H9 (cell line): ENCODE measurements around the gene PTPRK. TPM values are rescaled to one million over a fixed set of nuclear protein-coding genes. Genes with fewer than 3 reads are reported as not detected.
A peak's percentile ranks its signal among the peaks of the same experiment; 100 is the strongest.

Experiments
- DNase-seq: peaks from one replicate; pipeline ENCODE4 v3.0.0-alpha.2; 2017
- H2AFZ ChIP-seq: one replicate; pipeline ENCODE4 v1.6.1; 2013; ENCODE audit warnings: mild to moderate bottlenecking, low read length, control low read depth, moderate library complexity
- H2AK5ac ChIP-seq: 2 replicates; pipeline ENCODE4 v1.6.1; 2013; ENCODE audit warnings: low read length, control low read depth, mixed read lengths; ENCODE audit not compliant: insufficient read length
- H2BK120ac ChIP-seq: one replicate; pipeline ENCODE4 v1.6.1; 2013; ENCODE audit warnings: low read depth, mild to moderate bottlenecking, low read length, control low read depth, inconsistent platforms; ENCODE audit not compliant: poor library complexity, severe bottlenecking
- H2BK12ac ChIP-seq: 2 replicates; pipeline ENCODE4 v1.6.1; 2013; ENCODE audit warnings: low read length, control low read depth, mixed read lengths, low read depth; ENCODE audit not compliant: insufficient read length
- H2BK15ac ChIP-seq: 2 replicates; pipeline ENCODE4 v1.6.1; 2013; ENCODE audit warnings: low read depth, low read length, control low read depth
- H2BK20ac ChIP-seq: one replicate; pipeline ENCODE4 v1.6.1; 2013; ENCODE audit warnings: low read depth, mild to moderate bottlenecking, low read length, control low read depth, inconsistent platforms; ENCODE audit not compliant: poor library complexity, severe bottlenecking
- H2BK5ac ChIP-seq: 2 replicates; pipeline ENCODE4 v1.6.1; 2013; ENCODE audit warnings: low read length, control low read depth, mixed read lengths; ENCODE audit not compliant: insufficient read length
- H3K14ac ChIP-seq: 2 replicates; pipeline ENCODE4 v1.6.1; 2013; ENCODE audit warnings: low read length, control low read depth; ENCODE audit not compliant: insufficient read depth
- H3K18ac ChIP-seq: 2 replicates; pipeline ENCODE4 v1.6.1; 2013; ENCODE audit warnings: low read depth, mild to moderate bottlenecking, mixed read lengths, low read length, control low read depth; ENCODE audit not compliant: insufficient read length
- H3K23ac ChIP-seq: 2 replicates; pipeline ENCODE4 v1.6.1; 2013; ENCODE audit warnings: low read length, control low read depth, mixed read lengths, low read depth; ENCODE audit not compliant: insufficient read length
- H3K23me2 ChIP-seq: 2 replicates; pipeline ENCODE4 v1.6.1; 2013; ENCODE audit warnings: low read depth, mild to moderate bottlenecking, mixed read lengths, low read length, control low read depth; ENCODE audit not compliant: insufficient read length, poor library complexity, severe bottlenecking
- H3K27ac ChIP-seq: 2 replicates; pipeline ENCODE4 v1.5.1; 2013; ENCODE audit warnings: low read length, control low read depth, mixed read lengths, low read depth; ENCODE audit not compliant: insufficient read length
- H3K27me3 ChIP-seq: 2 replicates; pipeline ENCODE4 v1.6.1; 2013; ENCODE audit warnings: low read length, control low read depth, inconsistent platforms; ENCODE audit not compliant: insufficient read depth
- H3K4ac ChIP-seq: 2 replicates; pipeline ENCODE4 v1.6.1; 2013; ENCODE audit warnings: low read depth, mild to moderate bottlenecking, control low read depth, inconsistent platforms, low read length, moderate library complexity
- H3K4me1 ChIP-seq: 2 replicates; pipeline ENCODE4 v1.6.1; 2013; ENCODE audit warnings: low read length, control low read depth, inconsistent platforms; ENCODE audit not compliant: insufficient read depth
- H3K4me2 ChIP-seq: 2 replicates; pipeline ENCODE4 v1.6.1; 2013; ENCODE audit warnings: low read length, control low read depth, mixed read lengths; ENCODE audit not compliant: insufficient read length, insufficient read depth
- H3K56ac ChIP-seq: 2 replicates; pipeline ENCODE4 v1.6.1; 2013; ENCODE audit warnings: low read depth, mild to moderate bottlenecking, mixed read lengths, low read length, control low read depth; ENCODE audit not compliant: insufficient read length
- H3K79me1 ChIP-seq: 2 replicates; pipeline ENCODE4 v1.6.1; 2013; ENCODE audit warnings: low read depth, mild to moderate bottlenecking, moderate library complexity, low read length, control low read depth, inconsistent platforms; ENCODE audit not compliant: insufficient read depth, poor library complexity, severe bottlenecking
- H3K79me2 ChIP-seq: 2 replicates; pipeline ENCODE4 v1.6.1; 2013; ENCODE audit warnings: low read length, control low read depth, inconsistent platforms; ENCODE audit not compliant: insufficient read depth
- H3K9ac ChIP-seq: 2 replicates; pipeline ENCODE4 v1.6.1; 2013; ENCODE audit warnings: low read length, control low read depth, mixed read lengths; ENCODE audit not compliant: insufficient read length; ENCODE audit errors: extremely low read depth
- H3K9me3 ChIP-seq: one replicate; pipeline ENCODE4 v1.6.1; 2013; ENCODE audit warnings: low read depth, low read length, inconsistent platforms; ENCODE audit not compliant: control insufficient read depth
- H3T11ph ChIP-seq: one replicate; pipeline ENCODE4 v1.6.1; 2013; ENCODE audit warnings: mild to moderate bottlenecking, low read length, control low read depth, inconsistent platforms
- H4K20me1 ChIP-seq: one replicate; pipeline ENCODE4 v1.6.1; 2013; ENCODE audit not compliant: control insufficient read depth, insufficient read length, insufficient read depth
- H4K5ac ChIP-seq: 2 replicates; pipeline ENCODE4 v1.6.1; 2013; ENCODE audit warnings: low read depth, mild to moderate bottlenecking, mixed read lengths, low read length, control low read depth; ENCODE audit not compliant: insufficient read length
- H4K8ac ChIP-seq: replicated peaks from 2 replicates; pipeline ENCODE4 v1.6.1; 2013; ENCODE audit warnings: low read length, control low read depth, mixed read lengths, low read depth; ENCODE audit not compliant: insufficient read length
- H4K91ac ChIP-seq: 2 replicates; pipeline ENCODE4 v1.6.1; 2013; ENCODE audit warnings: low read depth, mild to moderate bottlenecking, moderate library complexity, mixed read lengths, low read length, control low read depth; ENCODE audit not compliant: insufficient read length
- H3K27ac Mint-ChIP-seq, 3 experiments: 2 replicates in 2 of 3; 3 replicates in 1 of 3; pipeline ENCODE4 v1.8.0; 2020 to 2021; ENCODE audit warnings: mixed read lengths in 3 of 3, mild to moderate bottlenecking in 1 of 3, moderate library complexity in 1 of 3
- H3K27me3 Mint-ChIP-seq: 2 replicates; pipeline ENCODE4 v1.8.0; 2021; ENCODE audit warnings: low read depth, mild to moderate bottlenecking, moderate library complexity, mixed read lengths
- H3K36me3 Mint-ChIP-seq, 3 experiments: 2 replicates in 2 of 3; 3 replicates in 1 of 3; pipeline ENCODE4 v1.8.0; 2020 to 2021; ENCODE audit warnings: low read depth in 3 of 3, mixed read lengths in 3 of 3; ENCODE audit not compliant: insufficient read depth in 1 of 3
- H3K4me1 Mint-ChIP-seq, 2 experiments: 2 replicates each; pipeline ENCODE4 v1.8.0; 2020; ENCODE audit warnings: mixed read lengths in 2 of 2
- H3K4me3 Mint-ChIP-seq, 2 experiments: 2 replicates in 1 of 2; 3 replicates in 1 of 2; pipeline ENCODE4 v1.8.0; 2020 to 2021; ENCODE audit warnings: mild to moderate bottlenecking in 2 of 2, mixed read lengths in 2 of 2, moderate library complexity in 1 of 2
- H3K9me3 Mint-ChIP-seq, 2 experiments: 2 replicates in 1 of 2; 3 replicates in 1 of 2; pipeline ENCODE4 v1.8.0; 2020; ENCODE audit warnings: mild to moderate bottlenecking in 2 of 2, mixed read lengths in 2 of 2, moderate library complexity in 1 of 2
- WGBS: extraction: QIAGEN DNeasy Blood & Tissue Kit; methylation state at CpG from one replicate; pipeline ENCODE4 v1.1.7; 2013; ENCODE audit warnings: missing lambda C conversion rate, low lambda C conversion rate, mixed read lengths; ENCODE audit not compliant: insufficient read length; ENCODE audit errors: extremely low coverage; 5-methylcytosine and 5-hydroxymethylcytosine counted together
- total RNA-seq: library from RNA; stranded (reverse); gene quantifications from 2 replicates; pipeline ENCODE4 v1.2.1, GENCODE V29; 2021
- TF ChIP-seq, protein P1 (sequence below): fragments of 200-600 bp; sonication (generic); conservative IDR thresholded peaks from 3 replicates; pipeline ENCODE4 v1.8.0; 2021; ENCODE audit warnings: antibody characterized with exemption, mild to moderate bottlenecking

PTPRK gene
- total RNA-seq, 1 experiment from 2014 or later = 47.9 TPM

DNA sequence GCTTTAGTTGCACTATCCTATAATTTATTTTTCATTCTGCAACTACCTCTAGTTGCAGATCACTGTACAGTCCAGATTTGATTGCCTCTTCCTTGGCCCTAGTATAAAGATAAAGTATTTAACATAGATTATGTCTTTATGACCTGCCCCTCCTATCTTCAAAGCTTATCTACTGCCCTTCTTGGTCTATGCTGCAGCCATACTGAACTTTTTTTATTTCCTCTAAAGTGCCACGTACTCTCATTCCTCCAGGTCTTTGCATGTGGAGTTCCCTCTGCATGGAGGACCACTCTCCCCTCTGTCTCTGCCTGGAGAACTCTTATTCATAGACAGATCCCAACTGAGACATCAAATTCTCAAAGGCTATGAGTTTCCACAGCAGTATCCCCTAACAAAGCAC is 168.0 kb downstream of the PTPRK start:
- no peak overlapping the region for H2AFZ ChIP-seq
- no peak overlapping the region for H3K18ac ChIP-seq
- Mint-ChIP-seq H3K9me3 (no peaks in the 10 kb centered on the region), H3K27me3 (no peaks in the 10 kb centered on the region), H3K36me3 (no peaks in the 10 kb centered on the region), H3K27ac (0 out of 7 replicates have a peak overlapping the region, but pooled peaks of 1 of the 3 experiments have one; percentile 15), H3K4me1 (peaks cover 7 to 16% of the 10 kb centered on the region in 2 experiments), H3K4me3 (no peak overlapping the region)
- no peak overlapping the region for H3K56ac ChIP-seq
- no peaks in the 10 kb centered on the region for H3K79me2 ChIP-seq
- H2BK5ac ChIP-seq = no peak overlapping the region
- TF ChIP-seq, protein P1, sequence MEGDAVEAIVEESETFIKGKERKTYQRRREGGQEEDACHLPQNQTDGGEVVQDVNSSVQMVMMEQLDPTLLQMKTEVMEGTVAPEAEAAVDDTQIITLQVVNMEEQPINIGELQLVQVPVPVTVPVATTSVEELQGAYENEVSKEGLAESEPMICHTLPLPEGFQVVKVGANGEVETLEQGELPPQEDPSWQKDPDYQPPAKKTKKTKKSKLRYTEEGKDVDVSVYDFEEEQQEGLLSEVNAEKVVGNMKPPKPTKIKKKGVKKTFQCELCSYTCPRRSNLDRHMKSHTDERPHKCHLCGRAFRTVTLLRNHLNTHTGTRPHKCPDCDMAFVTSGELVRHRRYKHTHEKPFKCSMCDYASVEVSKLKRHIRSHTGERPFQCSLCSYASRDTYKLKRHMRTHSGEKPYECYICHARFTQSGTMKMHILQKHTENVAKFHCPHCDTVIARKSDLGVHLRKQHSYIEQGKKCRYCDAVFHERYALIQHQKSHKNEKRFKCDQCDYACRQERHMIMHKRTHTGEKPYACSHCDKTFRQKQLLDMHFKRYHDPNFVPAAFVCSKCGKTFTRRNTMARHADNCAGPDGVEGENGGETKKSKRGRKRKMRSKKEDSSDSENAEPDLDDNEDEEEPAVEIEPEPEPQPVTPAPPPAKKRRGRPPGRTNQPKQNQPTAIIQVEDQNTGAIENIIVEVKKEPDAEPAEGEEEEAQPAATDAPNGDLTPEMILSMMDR = no peak
- no CpG with 5 or more reads among the region's 1 CpG for WGBS
- no peaks in the 10 kb centered on the region for H3K79me1 ChIP-seq
- no peaks in the 10 kb centered on the region for H3K4me1 ChIP-seq
- no peak overlapping the region for H2BK20ac ChIP-seq
- no peak for DNase-seq
- no peak overlapping the region for H3K4ac ChIP-seq
- H3T11ph ChIP-seq = no peak overlapping the region
- no peak overlapping the region for H2BK15ac ChIP-seq
- no peaks in the 10 kb centered on the region for H3K9me3 ChIP-seq
- H3K4me2 ChIP-seq = no peak overlapping the region
- no peak overlapping the region for H2BK120ac ChIP-seq
- no peak overlapping the region for H2AK5ac ChIP-seq
- no peak overlapping the region for H3K23ac ChIP-seq
- H4K20me1 ChIP-seq = no peaks in the 10 kb centered on the region
- H2BK12ac ChIP-seq = no peak overlapping the region
- no peak overlapping the region for H4K8ac ChIP-seq
- no peak overlapping the region for H3K14ac ChIP-seq
- no peak overlapping the region for H4K5ac ChIP-seq
- no peak overlapping the region for H3K27ac ChIP-seq
- no peak overlapping the region for H3K9ac ChIP-seq
- H3K27me3 ChIP-seq = no peaks in the 10 kb centered on the region
- H4K91ac ChIP-seq = no peak overlapping the region
- H3K23me2 ChIP-seq = no peaks in the 10 kb centered on the region
